Measurements from ENCODE around the gene MRGPRE.

DNA sequence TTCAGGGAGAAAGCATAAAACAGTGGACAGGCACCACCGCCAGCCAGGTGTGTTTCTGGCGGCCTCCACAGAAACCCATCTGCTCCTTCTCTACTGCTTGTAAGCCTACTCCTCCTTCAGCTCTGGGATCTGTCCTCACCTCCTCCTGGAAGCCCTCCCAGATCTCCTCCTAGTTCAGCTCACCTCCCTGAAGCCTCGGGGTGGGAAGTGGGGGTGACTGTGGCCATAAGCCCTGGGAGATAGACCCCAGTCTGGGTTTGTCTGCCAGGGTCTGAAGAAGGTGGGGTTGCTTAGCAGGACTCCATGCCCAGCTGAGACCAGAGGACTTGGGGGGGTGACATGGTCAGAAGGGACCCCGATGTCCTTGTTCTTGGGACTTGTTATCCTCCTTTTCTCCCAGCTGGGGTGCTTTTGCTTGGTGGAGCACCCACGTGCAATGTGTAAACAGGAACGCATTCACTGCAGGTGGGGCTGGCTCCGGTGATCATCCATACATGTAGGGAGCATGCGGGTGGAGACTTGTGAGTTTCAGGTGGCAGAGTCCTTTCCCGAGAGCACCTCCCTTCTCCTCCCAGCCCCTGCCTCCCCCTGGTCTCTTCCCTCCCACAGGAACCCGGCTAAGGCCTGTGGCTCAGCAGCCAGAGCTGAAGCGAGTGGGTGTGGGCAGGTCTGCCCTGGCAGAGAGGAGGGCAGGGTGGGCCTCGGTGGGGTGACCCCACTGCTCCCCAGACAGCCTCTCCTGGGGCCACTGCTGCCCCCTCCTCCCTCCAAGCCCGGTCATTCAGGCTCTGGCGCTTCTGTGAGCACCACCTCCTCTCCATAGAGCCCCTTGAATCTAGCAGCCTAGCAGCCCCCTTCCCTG is 39.5 kb downstream of the MRGPRE start:
- TF ChIP-seq, protein P1, sequence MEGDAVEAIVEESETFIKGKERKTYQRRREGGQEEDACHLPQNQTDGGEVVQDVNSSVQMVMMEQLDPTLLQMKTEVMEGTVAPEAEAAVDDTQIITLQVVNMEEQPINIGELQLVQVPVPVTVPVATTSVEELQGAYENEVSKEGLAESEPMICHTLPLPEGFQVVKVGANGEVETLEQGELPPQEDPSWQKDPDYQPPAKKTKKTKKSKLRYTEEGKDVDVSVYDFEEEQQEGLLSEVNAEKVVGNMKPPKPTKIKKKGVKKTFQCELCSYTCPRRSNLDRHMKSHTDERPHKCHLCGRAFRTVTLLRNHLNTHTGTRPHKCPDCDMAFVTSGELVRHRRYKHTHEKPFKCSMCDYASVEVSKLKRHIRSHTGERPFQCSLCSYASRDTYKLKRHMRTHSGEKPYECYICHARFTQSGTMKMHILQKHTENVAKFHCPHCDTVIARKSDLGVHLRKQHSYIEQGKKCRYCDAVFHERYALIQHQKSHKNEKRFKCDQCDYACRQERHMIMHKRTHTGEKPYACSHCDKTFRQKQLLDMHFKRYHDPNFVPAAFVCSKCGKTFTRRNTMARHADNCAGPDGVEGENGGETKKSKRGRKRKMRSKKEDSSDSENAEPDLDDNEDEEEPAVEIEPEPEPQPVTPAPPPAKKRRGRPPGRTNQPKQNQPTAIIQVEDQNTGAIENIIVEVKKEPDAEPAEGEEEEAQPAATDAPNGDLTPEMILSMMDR (IDR thresholded peaks at IDR 0.05; ENCODE audit: insufficient read depth, low read length): no peak
- TF ChIP-seq GABPA (IDR thresholded peaks at IDR 0.05; ENCODE audit: low read depth): no peak
- TF ChIP-seq, protein P2, sequence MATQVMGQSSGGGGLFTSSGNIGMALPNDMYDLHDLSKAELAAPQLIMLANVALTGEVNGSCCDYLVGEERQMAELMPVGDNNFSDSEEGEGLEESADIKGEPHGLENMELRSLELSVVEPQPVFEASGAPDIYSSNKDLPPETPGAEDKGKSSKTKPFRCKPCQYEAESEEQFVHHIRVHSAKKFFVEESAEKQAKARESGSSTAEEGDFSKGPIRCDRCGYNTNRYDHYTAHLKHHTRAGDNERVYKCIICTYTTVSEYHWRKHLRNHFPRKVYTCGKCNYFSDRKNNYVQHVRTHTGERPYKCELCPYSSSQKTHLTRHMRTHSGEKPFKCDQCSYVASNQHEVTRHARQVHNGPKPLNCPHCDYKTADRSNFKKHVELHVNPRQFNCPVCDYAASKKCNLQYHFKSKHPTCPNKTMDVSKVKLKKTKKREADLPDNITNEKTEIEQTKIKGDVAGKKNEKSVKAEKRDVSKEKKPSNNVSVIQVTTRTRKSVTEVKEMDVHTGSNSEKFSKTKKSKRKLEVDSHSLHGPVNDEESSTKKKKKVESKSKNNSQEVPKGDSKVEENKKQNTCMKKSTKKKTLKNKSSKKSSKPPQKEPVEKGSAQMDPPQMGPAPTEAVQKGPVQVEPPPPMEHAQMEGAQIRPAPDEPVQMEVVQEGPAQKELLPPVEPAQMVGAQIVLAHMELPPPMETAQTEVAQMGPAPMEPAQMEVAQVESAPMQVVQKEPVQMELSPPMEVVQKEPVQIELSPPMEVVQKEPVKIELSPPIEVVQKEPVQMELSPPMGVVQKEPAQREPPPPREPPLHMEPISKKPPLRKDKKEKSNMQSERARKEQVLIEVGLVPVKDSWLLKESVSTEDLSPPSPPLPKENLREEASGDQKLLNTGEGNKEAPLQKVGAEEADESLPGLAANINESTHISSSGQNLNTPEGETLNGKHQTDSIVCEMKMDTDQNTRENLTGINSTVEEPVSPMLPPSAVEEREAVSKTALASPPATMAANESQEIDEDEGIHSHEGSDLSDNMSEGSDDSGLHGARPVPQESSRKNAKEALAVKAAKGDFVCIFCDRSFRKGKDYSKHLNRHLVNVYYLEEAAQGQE (IDR thresholded peaks at IDR 0.05; ENCODE audit: insufficient replicate concordance, low read depth): no peak
- TF ChIP-seq SPI1 (IDR thresholded peaks at IDR 0.05; ENCODE audit: borderline replicate concordance, low read depth): no peak
